Measurements from ENCODE around the gene ZNF346.

The ZNF346 gene

GRCh38 chr5:177066224-177066623 lies 43.7 kb downstream of the ZNF346 start:
- DNase-seq (ENCODE audit: low read depth, low spot score), result no peak

GRCh38 chr5:177067503-177067902 lies 45.0 kb downstream of the ZNF346 start:
- no peak for DNase-seq (ENCODE audit: low read depth, low spot score)

- no peak for DNase-seq (ENCODE audit: low read depth, low spot score)
Measured at GRCh38 chr5:177070536-177071191, 48.2 kb downstream of the ZNF346 start.

- DNase-seq (ENCODE audit: low read depth, low spot score), result peak; percentile 81
Measured at GRCh38 chr5:177071666-177072385, 49.3 kb downstream of the ZNF346 start.

GRCh38 chr5:177077335-177077734 lies 54.8 kb downstream of the ZNF346 start:
- DNase-seq (ENCODE audit: low read depth, low spot score), result no peak

- no peak for DNase-seq (ENCODE audit: low read depth, low spot score)
Measured at GRCh38 chr5:177079606-177080005, 57.1 kb downstream of the ZNF346 start.

DNA sequence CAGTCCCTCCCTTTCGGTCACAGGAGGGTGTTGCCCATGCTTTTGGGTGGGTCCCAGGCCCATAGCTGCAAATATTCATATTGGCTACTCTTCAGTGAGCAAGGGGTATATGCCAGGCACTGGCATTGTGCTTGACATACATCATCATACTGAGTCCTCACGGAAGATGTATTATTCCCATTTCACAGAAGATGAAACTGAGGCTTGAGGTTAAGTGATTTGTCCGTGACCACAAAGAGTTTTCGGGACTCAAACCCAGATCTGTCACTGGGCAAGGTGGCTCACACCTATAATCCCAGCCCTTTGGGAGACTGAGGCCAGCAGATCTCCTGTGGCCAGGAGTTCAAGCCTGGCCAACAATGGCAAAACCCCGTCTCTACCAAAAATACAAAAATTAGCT lies 57.8 kb downstream of the ZNF346 start:
- DNase-seq (ENCODE audit: low read depth, low spot score), result no peak

DNA sequence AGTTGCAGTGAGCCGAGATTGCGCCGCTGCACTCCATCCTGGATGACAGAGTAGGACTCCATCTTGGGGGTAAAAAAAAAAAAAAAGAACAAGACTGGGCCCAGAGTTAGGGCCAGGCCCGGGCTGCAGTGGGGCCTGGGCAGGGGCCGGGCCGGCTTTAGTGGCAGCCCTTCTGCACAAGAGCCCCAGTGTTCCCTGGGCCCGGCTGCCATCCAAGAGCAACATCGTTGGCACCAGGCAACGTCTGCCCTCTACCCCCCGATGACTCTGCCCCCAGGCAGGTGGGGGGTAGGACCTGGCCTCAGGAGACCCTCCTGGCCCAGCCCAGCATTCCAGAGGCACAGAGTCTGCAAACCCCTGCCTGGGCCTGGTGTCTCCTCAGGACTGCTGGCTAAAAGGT lies 59.4 kb downstream of the ZNF346 start:
- DNase-seq (ENCODE audit: low read depth, low spot score), result no peak

- DNase-seq (ENCODE audit: low read depth, low spot score), result no peak
Measured at GRCh38 chr5:177083357-177083756, 60.9 kb downstream of the ZNF346 start.

- DNase-seq (ENCODE audit: low read depth, low spot score), result no peak
Measured at GRCh38 chr5:177084175-177084574, 61.7 kb downstream of the ZNF346 start.

GRCh38 chr5:177085985-177086653 lies 63.6 kb downstream of the ZNF346 start:
- DNase-seq (ENCODE audit: low read depth, low spot score), result peak; percentile 83

GRCh38 chr5:177086654-177087397 lies 64.3 kb downstream of the ZNF346 start, which contains the start of gene FGFR4:
TSS of gene FGFR4 (plus strand) at chr5:177086915. CDS start at chr5:177089603, 2,688 bp downstream.
- peak; percentile 87 for DNase-seq (ENCODE audit: low read depth, low spot score)

DNA sequence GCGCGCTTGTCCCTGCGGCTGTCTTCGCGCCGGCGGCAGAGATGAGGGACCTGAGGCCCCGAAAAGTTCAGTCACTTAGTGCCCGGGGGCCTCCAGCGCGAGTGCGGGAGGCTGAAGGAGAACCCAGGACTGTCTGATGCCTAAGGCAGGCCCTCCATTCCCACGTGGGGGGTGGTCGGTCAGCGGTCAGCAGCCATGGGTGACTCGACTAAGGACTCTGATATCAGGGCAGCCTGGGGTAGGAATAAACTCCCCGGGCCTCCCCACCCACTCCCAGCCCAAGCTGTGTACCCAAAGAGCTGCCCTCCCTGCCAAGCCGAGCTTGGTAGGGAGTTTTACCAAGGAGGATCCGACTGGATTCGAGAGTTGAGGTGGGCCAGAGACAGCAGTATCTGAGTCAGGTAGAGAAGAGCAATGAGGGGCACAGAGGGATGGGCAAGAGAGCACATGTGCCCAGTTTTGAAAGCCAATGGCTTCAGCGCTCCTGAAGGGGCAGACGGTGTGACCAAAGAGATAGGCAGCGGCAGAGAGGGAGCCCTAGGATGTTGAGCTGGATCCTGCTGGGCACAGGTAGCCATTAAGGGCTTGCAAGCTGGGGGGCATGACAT lies 65.0 kb downstream of the ZNF346 start:
- DNase-seq (ENCODE audit: low read depth, low spot score), result no peak

- no peak for DNase-seq (ENCODE audit: low read depth, low spot score)
Measured at GRCh38 chr5:177089127-177089526, 66.6 kb downstream of the ZNF346 start.

- DNase-seq (ENCODE audit: low read depth, low spot score), result no peak
Measured at GRCh38 chr5:177089825-177090641, 67.5 kb downstream of the ZNF346 start.

- DNase-seq (ENCODE audit: low read depth, low spot score), result no peak
Measured at GRCh38 chr5:177090813-177091212, 68.3 kb downstream of the ZNF346 start.

GRCh38 chr5:177091232-177091631 lies 68.7 kb downstream of the ZNF346 start:
- no peak for DNase-seq (ENCODE audit: low read depth, low spot score)

DNA sequence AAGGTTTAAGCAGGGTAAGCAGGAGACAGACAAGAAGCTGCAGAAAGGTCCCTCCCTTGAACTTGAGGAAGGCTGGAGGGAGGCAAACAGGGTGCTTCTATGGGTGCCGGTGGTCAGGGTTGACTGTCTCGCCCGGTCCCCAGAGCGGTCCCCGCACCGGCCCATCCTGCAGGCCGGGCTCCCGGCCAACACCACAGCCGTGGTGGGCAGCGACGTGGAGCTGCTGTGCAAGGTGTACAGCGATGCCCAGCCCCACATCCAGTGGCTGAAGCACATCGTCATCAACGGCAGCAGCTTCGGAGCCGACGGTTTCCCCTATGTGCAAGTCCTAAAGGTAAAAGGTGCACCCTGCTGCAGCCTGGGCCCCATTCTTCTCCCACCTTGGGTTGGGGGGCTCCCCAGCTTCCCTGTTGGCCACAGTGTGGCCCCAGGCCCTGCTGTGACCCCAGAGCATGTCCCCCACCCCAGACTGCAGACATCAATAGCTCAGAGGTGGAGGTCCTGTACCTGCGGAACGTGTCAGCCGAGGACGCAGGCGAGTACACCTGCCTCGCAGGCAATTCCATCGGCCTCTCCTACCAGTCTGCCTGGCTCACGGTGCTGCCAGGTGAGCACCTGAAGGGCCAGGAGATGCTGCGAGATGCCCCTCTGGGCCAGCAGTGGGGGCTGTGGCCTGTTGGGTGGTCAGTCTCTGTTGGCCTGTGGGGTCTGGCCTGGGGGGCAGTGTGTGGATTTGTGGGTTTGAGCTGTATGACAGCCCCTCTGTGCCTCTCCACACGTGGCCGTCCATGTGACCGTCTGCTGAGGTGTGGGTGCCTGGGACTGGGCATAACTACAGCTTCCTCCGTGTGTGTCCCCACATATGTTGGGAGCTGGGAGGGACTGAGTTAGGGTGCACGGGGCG lies 69.9 kb downstream of the ZNF346 start:
- DNase-seq (ENCODE audit: low read depth, low spot score), result no peak

GRCh38 chr5:177093082-177093712 lies 70.7 kb downstream of the ZNF346 start:
- no peak for DNase-seq (ENCODE audit: low read depth, low spot score)

All from ELF-1 (cell line).